Psoas muscle (tissue), 8 donors: Measurements from ENCODE around the gene TEX13A. TPM values are rescaled to one million over a fixed set of nuclear protein-coding genes. Genes with fewer than 3 reads are reported as not detected.

Experiments used
- ATAC-seq, 4 donors: fragments of 200-7000 bp; cut with Tn5 transposase; one replicate each; pipeline ENCODE4 v1.9.1; 2020; ENCODE audit warnings: moderate library complexity in 3 of 4, mild to moderate bottlenecking in 2 of 4
- DNase-seq, 2 donors: peaks; one replicate each; pipeline ENCODE4 v3.0.0-alpha.2; 2020
- H3K27ac ChIP-seq: fragments of 200-600 bp; one replicate; pipeline ENCODE4 v1.8.0; 2022
- H3K27me3 ChIP-seq, 3 donors: fragments of 200-600 bp in 1 of 3; one replicate each; pipeline versions ENCODE4 v1.6.1 to v1.8.0; 2013 to 2022; ENCODE audit warnings: low read length in 2 of 3, mild to moderate bottlenecking in 2 of 3, moderate library complexity in 1 of 3; ENCODE audit not compliant: insufficient read depth in 3 of 3
- H3K36me3 ChIP-seq, 2 donors: fragments of 200-600 bp in 1 of 2; one replicate each; pipeline versions ENCODE4 v1.6.1 to v1.8.0; 2013 to 2022; ENCODE audit warnings: low read depth in 1 of 2, mild to moderate bottlenecking in 1 of 2, moderate library complexity in 1 of 2; ENCODE audit not compliant: insufficient read depth in 1 of 2
- H3K4me1 ChIP-seq: fragments of 200-600 bp; one replicate; pipeline ENCODE4 v1.8.0; 2022
- H3K4me3 ChIP-seq: fragments of 200-600 bp; one replicate; pipeline ENCODE4 v1.8.0; 2022; ENCODE audit warnings: mild to moderate bottlenecking
- H3K9me3 ChIP-seq: fragments of 200-600 bp; one replicate; pipeline ENCODE4 v1.8.0; 2022
- CTCF ChIP-seq: fragments of 200-600 bp; IDR thresholded peaks from one replicate; pipeline ENCODE4 v1.8.0; 2022; ENCODE audit warnings: antibody characterized with exemption
- WGBS, 3 donors: extraction: QIAGEN DNeasy Blood & Tissue Kit; methylation state at CpG; one replicate each; pipeline versions ENCODE4 v1.1.6 to v1.1.7; 2013; 5-methylcytosine and 5-hydroxymethylcytosine counted together
- intact Hi-C, 2 donors: fragments of 100-400 bp; cut with DNase I; formaldehyde crosslinking; loops; one replicate each; pipeline versions ENCODE4 v1.11.0 to v1.14.2; 2022
- polyA plus RNA-seq, 3 donors: library from polyadenylated mRNA; stranded (reverse); fragments of 200-250 nt; gene quantifications; one replicate each; pipeline ENCODE4 v1.2.3, GENCODE V29; 2013
- total RNA-seq, 4 donors: library from RNA; stranded (reverse); fragmentation: NEBNext Ultra II Directional in 2 of 4; extraction: Animal tissue kit (Norgen Biotek cat#: 25700) in 2 of 4; gene quantifications; one replicate each; pipeline versions ENCODE4 v1.2.1 to v1.2.4, GENCODE V29; 2021 to 2023
- donor health status: healthy with polysubstance abuse.
- donor health status: DM: no; HTN: no; CAD: no; lungs with moderate emphysema.
- donor health status: Bipolar disorder and iron deficiency.
- donor health status: healthy.
- donor health status: DM: yes; HTN: yes; CAD: no.
- donor health status: DM: no; HTN: no; CAD: no.
- donor health status: DM: no; HTN: no; CAD: no.
- donor health status: DM: yes; HTN: yes; CAD: no.

The TEX13A gene
- total and polyA plus RNA-seq, 7 donors = not detected

- no peaks in the 10 kb centered on the region for H3K4me1 ChIP-seq
- H3K27me3 ChIP-seq = peaks cover 0 to 2% (median 0%) of the 10 kb centered on the region in 3 donors
- H3K9me3 ChIP-seq = no peaks in the 10 kb centered on the region
- no peak overlapping the region for H3K4me3 ChIP-seq
- no peak overlapping the region for H3K27ac ChIP-seq
- intact Hi-C loops = no loop called here
- no peak for DNase-seq
- no peaks in the 10 kb centered on the region for H3K36me3 ChIP-seq
- no peak for TF ChIP-seq CTCF
- no peak for ATAC-seq
- WGBS, 3 donors = 74 to 91% (median 84%) methylated on average over 3 of the region's 3 CpGs
Observed at GRCh38 chrX:105229146-105229545, 8.7 kb upstream of the TEX13A start.

GRCh38 chrX:105228602-105229001 lies 8.1 kb upstream of the TEX13A start:
- 52 to 82% (median 61%) methylated on average over 2 of the region's 2 CpGs for WGBS, 3 donors
- no peaks in the 10 kb centered on the region for H3K36me3 ChIP-seq
- H3K4me3 ChIP-seq = no peak overlapping the region
- peaks cover 0 to 4% (median 0%) of the 10 kb centered on the region in 3 donors for H3K27me3 ChIP-seq
- ATAC-seq (no peak), DNase-seq (no peak)
- H3K4me1 ChIP-seq = no peaks in the 10 kb centered on the region
- intact Hi-C loops = no loop called here
- H3K27ac ChIP-seq = no peak overlapping the region
- no peak for TF ChIP-seq CTCF
- H3K9me3 ChIP-seq = no peaks in the 10 kb centered on the region

GRCh38 chrX:105226499-105226898 lies 6.0 kb upstream of the TEX13A start:
- peaks cover 0 to 15% (median 0%) of the 10 kb centered on the region in 3 donors for H3K27me3 ChIP-seq
- 77 to 94% (median 85%) methylated on average over 5 of the region's 5 CpGs for WGBS, 3 donors
- no peak overlapping the region for H3K27ac ChIP-seq
- intact Hi-C loops = no loop called here
- H3K36me3 ChIP-seq = no peaks in the 10 kb centered on the region
- DNase-seq = no peak
- no peak overlapping the region for H3K4me3 ChIP-seq
- no peaks in the 10 kb centered on the region for H3K9me3 ChIP-seq
- ATAC-seq = no peak
- TF ChIP-seq CTCF = no peak
- H3K4me1 ChIP-seq = no peaks in the 10 kb centered on the region

GRCh38 chrX:105221374-105221773 lies 880 bp upstream of the TEX13A start:
- H3K27me3 ChIP-seq = peaks cover 0 to 15% (median 0%) of the 10 kb centered on the region in 3 donors

More at GRCh38 chrX:105221374-105221773, 880 bp upstream of the TEX13A start:
- DNase-seq (no peak), ATAC-seq (no peak)
- Histone ChIP-seq H3K27ac (no peak overlapping the region), H3K9me3 (no peaks in the 10 kb centered on the region), H3K36me3 (no peaks in the 10 kb centered on the region), H3K4me3 (no peak overlapping the region), H3K4me1 (no peaks in the 10 kb centered on the region)
- WGBS, 3 donors = 77 to 92% (median 82%) methylated on average over 3 of the region's 3 CpGs
- no peak for TF ChIP-seq CTCF
- intact Hi-C loops = no loop called here
